A549 (cell line): ENCODE measurements around the gene MRAP2.

ENCODE experiments used
- CBX2 ChIP-seq: fragments of 200-600 bp; sonication (generic); IDR thresholded peaks from 2 replicates; pipeline ENCODE4 v1.6.1; 2016; ENCODE audit warnings: low read depth, mild to moderate bottlenecking, borderline replicate concordance
- ESRRA ChIP-seq: fragments of 150-350 bp; IDR thresholded peaks from 2 replicates; pipeline ENCODE4 v1.6.1; 2014; ENCODE audit warnings: mild to moderate bottlenecking, low read length, borderline replicate concordance
- JUN ChIP-seq, 2 experiments: fragments of >200 bp; sonication (Bioruptor Twin); formaldehyde crosslinking; IDR thresholded peaks; 2 replicates in 1 of 2; 3 replicates in 1 of 2; pipeline ENCODE4 v1.6.1; 2016 to 2017
- KDM5A ChIP-seq: fragments of 200-600 bp; sonication (generic); IDR thresholded peaks from 2 replicates; pipeline ENCODE4 v1.6.1; 2016; ENCODE audit warnings: antibody characterized with exemption, mild to moderate bottlenecking
- MYC ChIP-seq: IDR thresholded peaks from 2 replicates; pipeline ENCODE4 v1.6.1; 2012; ENCODE audit warnings: mild to moderate bottlenecking, inconsistent platforms, low read length, improper control_type of control experiment, borderline replicate concordance
- POLR2A ChIP-seq: IDR thresholded peaks from 2 replicates; pipeline ENCODE4 v1.6.1; 2012; ENCODE audit warnings: mild to moderate bottlenecking, low read length
- RAD21 ChIP-seq, 2 experiments: fragments of >200 bp in 1 of 2; sonication (Bioruptor Twin) in 1 of 2; formaldehyde crosslinking in 1 of 2; IDR thresholded peaks in 1 of 2; conservative IDR thresholded peaks in 1 of 2; 2 replicates in 1 of 2; 3 replicates in 1 of 2; pipeline ENCODE4 v1.6.1; 2012 to 2018; ENCODE audit warnings: inconsistent platforms in 1 of 2
- SREBF2 ChIP-seq: fragments of 450-650 bp; IDR thresholded peaks from 2 replicates; pipeline ENCODE4 v1.6.1; 2014; ENCODE audit warnings: mild to moderate bottlenecking, moderate library complexity
- TF ChIP-seq, protein P1 (sequence below): fragments of >200 bp; sonication (Bioruptor Twin); formaldehyde crosslinking; IDR thresholded peaks from 3 replicates; pipeline ENCODE4 v1.5.1; 2016

DNA sequence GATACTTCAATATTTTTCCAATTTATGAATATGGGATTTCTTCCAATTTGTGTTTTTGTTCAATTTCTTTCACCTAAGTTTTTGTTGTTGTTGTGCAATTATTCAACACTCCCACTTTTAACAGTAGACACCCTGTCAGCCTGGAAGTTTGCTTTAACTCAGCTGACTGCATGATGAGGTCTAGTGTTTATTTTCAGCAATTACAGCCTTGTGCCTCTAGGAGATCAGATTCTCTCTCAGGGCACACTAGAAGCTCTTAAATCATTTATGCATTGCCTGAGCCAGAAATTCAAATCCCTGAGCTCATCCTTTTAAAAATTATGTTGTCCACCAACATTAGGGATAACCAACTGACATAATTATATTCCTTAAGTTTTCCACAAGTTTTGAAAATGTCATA lies 85.7 kb downstream of the MRAP2 start:
- TF ChIP-seq SREBF2 (no peak), KDM5A (no peak), CBX2 (no peak), POLR2A (no peak), JUN (IDR thresholded peaks at IDR 0.05) (no peak), ESRRA (no peak), RAD21 (conservative IDR thresholded peaks at IDR 0.05 in 1 of 2, IDR thresholded peaks at IDR 0.05 in 1 of 2) (no peak), MYC (no peak)
- TF ChIP-seq, protein P1, sequence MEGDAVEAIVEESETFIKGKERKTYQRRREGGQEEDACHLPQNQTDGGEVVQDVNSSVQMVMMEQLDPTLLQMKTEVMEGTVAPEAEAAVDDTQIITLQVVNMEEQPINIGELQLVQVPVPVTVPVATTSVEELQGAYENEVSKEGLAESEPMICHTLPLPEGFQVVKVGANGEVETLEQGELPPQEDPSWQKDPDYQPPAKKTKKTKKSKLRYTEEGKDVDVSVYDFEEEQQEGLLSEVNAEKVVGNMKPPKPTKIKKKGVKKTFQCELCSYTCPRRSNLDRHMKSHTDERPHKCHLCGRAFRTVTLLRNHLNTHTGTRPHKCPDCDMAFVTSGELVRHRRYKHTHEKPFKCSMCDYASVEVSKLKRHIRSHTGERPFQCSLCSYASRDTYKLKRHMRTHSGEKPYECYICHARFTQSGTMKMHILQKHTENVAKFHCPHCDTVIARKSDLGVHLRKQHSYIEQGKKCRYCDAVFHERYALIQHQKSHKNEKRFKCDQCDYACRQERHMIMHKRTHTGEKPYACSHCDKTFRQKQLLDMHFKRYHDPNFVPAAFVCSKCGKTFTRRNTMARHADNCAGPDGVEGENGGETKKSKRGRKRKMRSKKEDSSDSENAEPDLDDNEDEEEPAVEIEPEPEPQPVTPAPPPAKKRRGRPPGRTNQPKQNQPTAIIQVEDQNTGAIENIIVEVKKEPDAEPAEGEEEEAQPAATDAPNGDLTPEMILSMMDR, result no peak
